ENCODE results near the gene KLHL21. TPM values are rescaled to one million over a fixed set of nuclear protein-coding genes. Genes with fewer than 3 reads are reported as not detected.

The KLHL21 gene
- total and polyA plus RNA-seq, 9 of the 15 experiments (the other 6 are each of a cell fraction or from before 2014, with no cell fraction given) = 2.1 to 42.1 (median 17.5) TPM

DNA sequence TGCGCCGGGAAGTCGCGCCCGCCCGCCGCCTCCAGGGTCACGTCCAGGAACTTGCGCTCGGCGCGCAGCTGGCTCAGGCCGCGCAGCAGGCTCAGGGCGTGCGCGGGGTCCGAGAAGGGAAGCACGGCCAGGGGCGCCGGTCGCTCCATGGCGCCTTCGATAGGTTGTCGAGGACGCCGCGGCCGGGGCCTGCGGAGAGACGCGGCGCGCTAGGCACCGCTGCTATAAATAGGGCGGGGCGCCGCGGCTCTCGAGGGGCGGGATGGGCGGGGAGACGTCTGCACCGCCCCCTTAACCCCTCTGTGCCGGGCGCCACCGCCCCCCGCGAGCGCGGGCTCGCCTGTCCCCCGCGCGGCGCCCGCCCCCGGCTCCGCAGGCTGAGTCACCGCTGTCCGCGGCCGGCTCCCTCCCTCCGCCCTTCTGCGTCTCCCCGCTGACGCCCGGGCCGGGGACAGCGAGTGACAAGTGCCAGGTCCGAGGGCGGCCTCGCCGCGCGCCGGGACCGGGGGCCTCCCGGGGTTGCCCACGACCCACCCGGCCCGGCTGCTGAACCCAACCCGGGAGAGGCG lies at the start of gene KLHL21 (continued):
- TF ChIP-seq ZNF583 (CRISPR knock-in tag; IDR thresholded peaks at IDR 0.05) = no peak
- TF ChIP-seq SRSF1 (IDR thresholded peaks at IDR 0.05; ENCODE audit: low read depth, low read length) = no peak
- 0 out of 2 replicates have a peak, but pooled peaks have one; percentile 61 for TF ChIP-seq ZNF143 (CRISPR knock-in tag; IDR thresholded peaks at IDR 0.05)
- TF ChIP-seq NFE2 (IDR thresholded peaks at IDR 0.05; ENCODE audit: low read depth) = peak; percentile 83
- no peak for TF ChIP-seq ZNF217 (CRISPR knock-in tag; IDR thresholded peaks at IDR 0.05)
- TF ChIP-seq BRD9 (IDR thresholded peaks at IDR 0.05; ENCODE audit: low read depth, partially characterized antibody) = no peak
- no peak for TF ChIP-seq ARID2 (IDR thresholded peaks at IDR 0.05)
- TF ChIP-seq POLR3G (IDR thresholded peaks at IDR 0.05; ENCODE audit: extremely low read depth, insufficient read length, insufficient replicate concordance) = no peak
- TF ChIP-seq MED1 (CRISPR knock-in tag; IDR thresholded peaks at IDR 0.05; ENCODE audit: borderline replicate concordance) = no peak
- TF ChIP-seq, protein P1, sequence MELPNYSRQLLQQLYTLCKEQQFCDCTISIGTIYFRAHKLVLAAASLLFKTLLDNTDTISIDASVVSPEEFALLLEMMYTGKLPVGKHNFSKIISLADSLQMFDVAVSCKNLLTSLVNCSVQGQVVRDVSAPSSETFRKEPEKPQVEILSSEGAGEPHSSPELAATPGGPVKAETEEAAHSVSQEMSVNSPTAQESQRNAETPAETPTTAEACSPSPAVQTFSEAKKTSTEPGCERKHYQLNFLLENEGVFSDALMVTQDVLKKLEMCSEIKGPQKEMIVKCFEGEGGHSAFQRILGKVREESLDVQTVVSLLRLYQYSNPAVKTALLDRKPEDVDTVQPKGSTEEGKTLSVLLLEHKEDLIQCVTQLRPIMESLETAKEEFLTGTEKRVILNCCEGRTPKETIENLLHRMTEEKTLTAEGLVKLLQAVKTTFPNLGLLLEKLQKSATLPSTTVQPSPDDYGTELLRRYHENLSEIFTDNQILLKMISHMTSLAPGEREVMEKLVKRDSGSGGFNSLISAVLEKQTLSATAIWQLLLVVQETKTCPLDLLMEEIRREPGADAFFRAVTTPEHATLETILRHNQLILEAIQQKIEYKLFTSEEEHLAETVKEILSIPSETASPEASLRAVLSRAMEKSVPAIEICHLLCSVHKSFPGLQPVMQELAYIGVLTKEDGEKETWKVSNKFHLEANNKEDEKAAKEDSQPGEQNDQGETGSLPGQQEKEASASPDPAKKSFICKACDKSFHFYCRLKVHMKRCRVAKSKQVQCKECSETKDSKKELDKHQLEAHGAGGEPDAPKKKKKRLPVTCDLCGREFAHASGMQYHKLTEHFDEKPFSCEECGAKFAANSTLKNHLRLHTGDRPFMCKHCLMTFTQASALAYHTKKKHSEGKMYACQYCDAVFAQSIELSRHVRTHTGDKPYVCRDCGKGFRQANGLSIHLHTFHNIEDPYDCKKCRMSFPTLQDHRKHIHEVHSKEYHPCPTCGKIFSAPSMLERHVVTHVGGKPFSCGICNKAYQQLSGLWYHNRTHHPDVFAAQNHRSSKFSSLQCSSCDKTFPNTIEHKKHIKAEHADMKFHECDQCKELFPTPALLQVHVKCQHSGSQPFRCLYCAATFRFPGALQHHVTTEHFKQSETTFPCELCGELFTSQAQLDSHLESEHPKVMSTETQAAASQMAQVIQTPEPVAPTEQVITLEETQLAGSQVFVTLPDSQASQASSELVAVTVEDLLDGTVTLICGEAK (IDR thresholded peaks at IDR 0.05) = no peak
- TF ChIP-seq, protein P1 (CRISPR knock-in tag; IDR thresholded peaks at IDR 0.05) = no peak
- TF ChIP-seq PRMT5 (CRISPR knock-in tag; IDR thresholded peaks at IDR 0.05) = no peak
- TF ChIP-seq SAP30 (IDR thresholded peaks at IDR 0.05; ENCODE audit: borderline replicate concordance, insufficient read depth, low read depth, low read length, poor library complexity, severe bottlenecking) = no peak
- no peak for TF ChIP-seq SMC3 (conservative IDR thresholded peaks at IDR 0.05; ENCODE audit: insufficient read depth, low read depth, low read length)
- TF ChIP-seq, protein P2, sequence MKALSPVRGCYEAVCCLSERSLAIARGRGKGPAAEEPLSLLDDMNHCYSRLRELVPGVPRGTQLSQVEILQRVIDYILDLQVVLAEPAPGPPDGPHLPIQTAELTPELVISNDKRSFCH (CRISPR knock-in tag; IDR thresholded peaks at IDR 0.05) = no peak
- TF ChIP-seq, protein P2 (tag; IDR thresholded peaks at IDR 0.05) = no peak; the same call in 1 of the 2 replicates
- TF ChIP-seq KAT2B (IDR thresholded peaks at IDR 0.05; ENCODE audit: low read depth, low read length) = no peak
- TF ChIP-seq, protein P3, sequence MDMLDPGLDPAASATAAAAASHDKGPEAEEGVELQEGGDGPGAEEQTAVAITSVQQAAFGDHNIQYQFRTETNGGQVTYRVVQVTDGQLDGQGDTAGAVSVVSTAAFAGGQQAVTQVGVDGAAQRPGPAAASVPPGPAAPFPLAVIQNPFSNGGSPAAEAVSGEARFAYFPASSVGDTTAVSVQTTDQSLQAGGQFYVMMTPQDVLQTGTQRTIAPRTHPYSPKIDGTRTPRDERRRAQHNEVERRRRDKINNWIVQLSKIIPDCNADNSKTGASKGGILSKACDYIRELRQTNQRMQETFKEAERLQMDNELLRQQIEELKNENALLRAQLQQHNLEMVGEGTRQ (CRISPR knock-in tag; IDR thresholded peaks at IDR 0.05) = no peak
- no peak for TF ChIP-seq MAFK (IDR thresholded peaks at IDR 0.05; ENCODE audit: low read length)
- no peak for TF ChIP-seq RFX1 (IDR thresholded peaks at IDR 0.05)
- no peak for TF ChIP-seq ZNF77 (CRISPR knock-in tag; IDR thresholded peaks at IDR 0.05)
